ENCODE measurements around the gene CERS6.

Gene CERS6

DNA sequence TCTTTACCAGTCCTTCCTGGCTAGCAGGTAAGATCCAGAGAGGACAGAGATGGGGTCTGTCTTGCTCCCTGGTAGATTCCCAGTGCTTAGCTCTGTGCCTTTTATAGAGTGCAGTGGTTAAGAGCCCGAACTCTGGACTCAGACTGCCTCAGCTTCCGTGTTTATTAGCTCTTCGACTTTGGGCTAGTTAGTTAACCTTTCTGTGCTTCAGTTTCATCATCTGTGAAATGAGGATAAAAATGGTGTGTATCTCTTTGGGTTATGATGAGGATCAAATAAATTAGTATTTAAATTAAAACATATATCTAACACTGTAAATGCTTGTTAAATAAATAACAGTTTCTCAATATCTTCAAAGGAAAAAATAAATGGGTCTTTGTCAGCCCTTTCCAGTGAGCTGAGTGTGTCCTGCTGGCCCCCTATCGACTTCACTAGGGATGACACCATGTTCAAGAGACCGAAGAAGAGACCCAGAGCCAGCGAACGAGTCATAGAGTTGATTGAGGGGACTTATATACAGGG lies 38.2 kb downstream of the CERS6 start:
- TF ChIP-seq GATA3 (IDR thresholded peaks at IDR 0.05; ENCODE audit: low read depth, low read length) (no peak), GATA2 (IDR thresholded peaks at IDR 0.05; ENCODE audit: low read depth, low read length) (no peak)

DNA sequence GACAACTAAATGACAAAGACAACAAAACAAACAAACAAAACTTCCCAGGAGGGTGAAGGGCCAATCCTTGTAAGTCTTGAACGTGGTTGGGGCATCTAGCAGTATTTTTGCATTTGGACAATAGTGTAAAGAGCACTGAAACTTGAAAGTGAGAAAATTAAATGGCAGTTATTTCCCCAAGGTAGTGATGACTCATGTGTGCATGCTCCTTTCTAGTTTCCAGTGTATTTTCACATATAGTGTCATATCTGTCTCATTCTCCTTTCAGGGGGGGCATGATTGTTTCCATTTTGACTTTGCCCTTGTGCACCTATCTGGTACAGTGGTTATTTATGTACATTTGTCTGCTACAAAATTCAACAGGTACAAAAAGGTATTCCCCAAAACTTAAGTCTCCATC lies 39.5 kb downstream of the CERS6 start:
- TF ChIP-seq GATA2 (IDR thresholded peaks at IDR 0.05; ENCODE audit: low read depth, low read length) (no peak), GATA3 (IDR thresholded peaks at IDR 0.05; ENCODE audit: low read depth, low read length) (no peak)

DNA sequence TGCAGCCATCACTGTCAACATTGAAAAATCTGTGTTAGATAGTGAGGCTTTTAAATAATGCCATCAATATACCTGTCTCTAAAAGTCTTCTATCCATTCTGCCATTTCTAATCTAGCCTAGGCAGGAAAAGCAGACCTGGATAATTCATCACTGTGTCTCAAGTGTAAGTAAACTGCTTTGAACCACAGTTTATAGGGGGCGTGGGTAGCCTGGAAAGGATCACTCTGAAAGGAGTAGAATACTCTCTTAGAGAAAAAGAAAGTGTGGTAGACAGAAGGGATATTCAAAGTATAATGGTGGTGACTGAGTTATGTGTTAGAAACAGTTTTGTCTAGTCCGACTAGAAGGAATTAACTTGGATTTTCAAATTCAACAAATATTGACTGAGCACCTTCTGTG lies 40.8 kb downstream of the CERS6 start:
- TF ChIP-seq GATA2 (IDR thresholded peaks at IDR 0.05; ENCODE audit: low read depth, low read length) (no peak), GATA3 (IDR thresholded peaks at IDR 0.05; ENCODE audit: low read depth, low read length) (no peak)

DNA sequence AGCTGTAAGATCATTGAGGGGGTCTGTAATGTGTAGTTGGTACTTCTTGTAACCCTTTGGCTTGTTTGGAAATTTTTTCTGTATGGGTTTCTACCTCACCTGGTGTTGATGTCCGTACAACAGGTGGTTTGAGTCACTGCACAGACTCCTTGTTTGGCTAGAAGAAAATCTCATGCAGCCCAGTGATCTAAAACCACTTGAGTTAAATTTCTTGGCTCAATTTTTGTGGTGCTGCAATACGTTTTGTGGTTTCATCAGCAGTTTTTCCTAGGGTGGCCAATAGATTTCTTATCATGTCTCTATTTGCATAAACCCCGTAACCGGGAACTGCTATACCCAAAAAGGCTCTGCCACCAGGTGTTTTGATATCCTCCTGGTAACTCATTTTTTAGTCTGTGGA lies 43.4 kb downstream of the CERS6 start:
- TF ChIP-seq GATA2 (IDR thresholded peaks at IDR 0.05; ENCODE audit: low read depth, low read length) (no peak), GATA3 (IDR thresholded peaks at IDR 0.05; ENCODE audit: low read depth, low read length) (no peak)

DNA sequence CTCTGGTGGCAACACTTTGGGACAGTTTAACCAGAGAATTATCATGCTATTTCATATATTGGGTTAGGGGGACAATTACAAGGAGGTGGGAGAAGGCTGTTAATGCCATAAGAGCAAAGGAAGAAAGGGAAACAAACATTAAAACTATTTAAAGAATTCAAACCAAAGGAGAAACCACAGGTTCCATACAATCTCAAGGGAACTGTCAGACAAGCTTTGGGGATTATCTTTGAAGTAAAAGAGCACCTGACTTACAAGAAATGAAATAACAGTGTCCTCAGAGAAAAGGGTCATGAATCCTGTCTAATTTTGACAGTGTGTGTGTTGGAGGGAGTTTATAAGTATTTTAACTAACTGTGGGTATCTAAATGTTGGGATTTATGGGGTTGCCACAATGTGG lies 44.4 kb downstream of the CERS6 start:
- TF ChIP-seq GATA3 (IDR thresholded peaks at IDR 0.05; ENCODE audit: low read depth, low read length), result no peak
- no peak for TF ChIP-seq GATA2 (IDR thresholded peaks at IDR 0.05; ENCODE audit: low read depth, low read length)

DNA sequence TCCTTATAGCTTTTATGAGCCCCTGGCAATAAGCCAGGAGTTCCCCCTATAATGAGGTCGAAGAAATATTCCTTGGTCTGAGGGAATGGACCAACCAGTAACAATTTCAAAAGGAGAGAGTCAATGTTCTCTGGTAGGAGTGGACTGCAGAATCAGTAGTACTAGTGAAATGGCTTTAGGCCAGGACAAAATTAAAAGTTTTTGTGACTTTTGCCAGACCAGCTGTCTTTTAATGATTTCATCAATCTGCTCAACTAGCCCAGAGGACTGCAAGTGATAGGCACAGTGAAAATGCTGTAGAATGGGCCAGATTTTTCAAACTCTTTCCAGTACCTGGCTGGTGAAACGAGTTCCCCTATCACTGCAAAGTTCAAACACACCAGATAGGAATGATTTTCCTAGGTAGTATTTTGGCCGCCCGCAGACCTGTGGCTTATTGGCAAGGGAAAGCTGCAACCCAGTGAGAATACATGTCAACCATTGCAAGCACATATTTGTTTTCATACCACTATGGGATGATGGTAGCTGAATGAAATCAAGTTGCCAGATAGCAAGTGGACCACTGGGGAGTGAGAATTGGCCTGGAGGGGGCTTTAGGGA lies 45.5 kb downstream of the CERS6 start:
- TF ChIP-seq GATA2 (IDR thresholded peaks at IDR 0.05; ENCODE audit: low read depth, low read length) (no peak), GATA3 (IDR thresholded peaks at IDR 0.05; ENCODE audit: low read depth, low read length) (no peak)

DNA sequence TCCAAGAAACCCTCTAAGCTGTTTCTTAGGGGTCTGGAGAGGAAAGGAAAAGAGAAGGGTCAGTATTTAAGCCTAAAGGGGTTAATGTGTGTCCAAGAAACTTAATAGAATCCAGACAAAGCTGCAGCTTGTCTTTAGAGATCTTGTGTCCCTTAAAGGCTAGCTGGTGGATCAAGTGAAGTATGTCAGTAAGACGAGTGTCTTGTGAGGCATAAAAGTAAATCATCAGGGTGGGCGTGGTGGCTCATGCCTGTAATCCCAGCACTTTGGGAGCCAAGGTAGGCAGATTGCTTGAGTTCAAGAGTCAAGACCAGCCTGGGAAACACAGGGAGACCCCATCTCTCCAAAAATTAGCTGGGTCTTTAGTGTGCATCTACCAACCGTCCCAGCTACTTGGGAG lies 47.8 kb downstream of the CERS6 start:
- TF ChIP-seq GATA3 (IDR thresholded peaks at IDR 0.05; ENCODE audit: low read depth, low read length) (no peak), GATA2 (IDR thresholded peaks at IDR 0.05; ENCODE audit: low read depth, low read length) (no peak)

DNA sequence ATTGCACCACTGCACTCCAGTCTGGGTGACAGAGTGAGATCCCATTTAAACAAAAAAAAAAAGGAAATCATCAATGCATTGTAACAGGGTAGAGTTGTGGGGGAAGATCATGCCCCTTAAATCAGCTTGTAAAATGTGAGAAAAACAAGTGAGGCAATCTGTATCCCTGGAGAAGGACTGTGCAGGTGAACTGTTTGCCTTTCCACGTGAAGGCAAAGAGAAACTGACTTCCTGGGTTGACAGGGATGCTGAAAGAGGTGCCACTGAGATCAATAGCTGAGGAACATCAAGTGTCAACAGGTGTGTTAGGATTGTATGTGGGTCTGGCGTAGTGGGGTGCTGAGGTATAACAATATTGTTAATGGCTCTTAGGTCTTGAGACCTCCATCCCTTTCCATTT lies 48.3 kb downstream of the CERS6 start:
- TF ChIP-seq GATA2 (IDR thresholded peaks at IDR 0.05; ENCODE audit: low read depth, low read length) (no peak), GATA3 (IDR thresholded peaks at IDR 0.05; ENCODE audit: low read depth, low read length) (no peak)

DNA sequence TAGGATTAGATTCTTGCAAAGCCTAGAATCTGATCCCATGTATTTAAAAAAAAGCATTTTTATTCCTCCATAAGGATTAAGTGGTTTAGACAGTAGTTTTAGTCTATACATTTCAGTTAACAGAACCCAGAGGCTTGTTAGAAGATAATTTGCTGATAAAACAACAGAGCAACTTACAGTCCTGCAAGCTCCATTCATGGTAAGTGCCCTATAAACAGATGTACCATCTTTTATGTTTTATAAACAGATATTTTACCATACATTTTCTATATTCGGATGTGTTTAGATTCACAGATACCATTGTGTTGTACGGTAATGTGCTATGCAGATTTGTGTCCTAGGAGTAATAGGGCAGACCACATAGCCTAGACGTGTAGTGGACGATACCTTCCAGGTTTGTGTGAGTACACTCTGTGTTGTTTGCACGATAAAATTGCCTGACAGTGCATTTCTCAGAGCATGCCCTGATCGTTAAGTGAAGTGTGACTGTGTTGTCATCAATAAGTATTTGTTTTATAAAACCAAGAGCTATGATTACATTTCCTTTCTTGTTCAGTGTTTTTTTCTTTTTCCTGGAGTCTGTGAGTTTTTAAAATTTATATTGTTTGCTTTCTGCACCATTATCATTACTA lies 54.2 kb downstream of the CERS6 start:
- TF ChIP-seq GATA2 (IDR thresholded peaks at IDR 0.05; ENCODE audit: low read depth, low read length), result peak; percentile 26; the same call in 1 of the 2 replicates
- peak; percentile 64 for TF ChIP-seq GATA3 (IDR thresholded peaks at IDR 0.05; ENCODE audit: low read depth, low read length)

DNA sequence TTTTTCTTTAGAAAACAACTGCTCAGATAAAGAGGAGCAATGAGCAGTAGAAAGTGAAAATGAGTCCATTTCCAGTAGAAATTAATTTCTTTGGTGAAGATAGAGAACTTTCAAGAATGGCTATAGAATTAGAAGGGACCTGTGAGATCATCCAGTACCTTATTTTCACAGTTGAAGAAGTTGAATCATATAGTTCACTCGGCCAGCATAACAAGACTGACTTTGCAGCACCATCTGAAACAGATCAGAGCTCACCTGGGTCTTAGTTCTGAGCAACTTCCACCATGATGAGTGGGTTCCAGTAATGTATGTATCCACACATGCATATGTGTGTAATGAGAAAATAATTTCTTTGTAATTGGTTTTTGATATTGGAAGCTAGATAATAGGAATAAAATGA lies 58.6 kb downstream of the CERS6 start:
- TF ChIP-seq GATA3 (IDR thresholded peaks at IDR 0.05; ENCODE audit: low read depth, low read length) (no peak), GATA2 (IDR thresholded peaks at IDR 0.05; ENCODE audit: low read depth, low read length) (no peak)

DNA sequence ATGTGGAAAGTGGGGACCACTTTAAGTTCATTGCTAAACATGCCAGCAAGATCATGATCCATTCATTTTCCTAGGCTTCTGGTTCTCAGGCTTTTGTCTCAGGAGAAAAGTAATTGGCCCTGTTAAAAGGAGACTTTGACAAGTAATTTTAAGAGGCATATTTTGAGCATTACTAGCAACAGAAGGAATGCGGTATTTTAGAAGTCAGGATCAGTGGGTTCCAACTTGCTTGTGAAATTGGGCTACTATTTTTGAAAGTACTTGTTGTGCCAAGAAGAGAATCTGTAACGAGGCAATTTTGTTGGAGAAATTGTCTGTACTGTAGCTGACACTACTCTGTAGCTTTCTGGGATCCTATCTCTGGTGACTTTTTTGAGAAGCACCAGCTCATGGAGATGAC lies 59.4 kb downstream of the CERS6 start:
- TF ChIP-seq GATA3 (IDR thresholded peaks at IDR 0.05; ENCODE audit: low read depth, low read length) (no peak), GATA2 (IDR thresholded peaks at IDR 0.05; ENCODE audit: low read depth, low read length) (no peak)

DNA sequence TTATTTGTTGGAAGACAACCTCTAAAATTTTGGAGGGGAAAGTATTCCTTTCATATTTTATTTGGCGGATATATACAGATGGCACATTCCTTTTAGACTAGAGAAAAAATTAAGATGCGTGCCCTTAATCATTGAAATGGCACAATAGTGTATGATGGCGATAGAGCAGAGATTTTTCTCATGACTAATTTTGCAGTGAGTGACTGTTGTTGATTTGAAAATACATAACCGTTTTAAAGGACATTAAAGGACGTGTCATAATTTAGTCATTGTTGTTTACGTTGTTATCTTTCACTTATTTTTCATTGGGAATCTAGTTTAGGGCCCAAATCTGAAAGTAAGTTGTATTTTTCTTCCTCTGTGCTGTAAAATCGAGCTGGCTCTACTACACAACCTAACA lies 61.7 kb downstream of the CERS6 start:
- TF ChIP-seq GATA2 (IDR thresholded peaks at IDR 0.05; ENCODE audit: low read depth, low read length), result no peak
- TF ChIP-seq GATA3 (IDR thresholded peaks at IDR 0.05; ENCODE audit: low read depth, low read length), result no peak

DNA sequence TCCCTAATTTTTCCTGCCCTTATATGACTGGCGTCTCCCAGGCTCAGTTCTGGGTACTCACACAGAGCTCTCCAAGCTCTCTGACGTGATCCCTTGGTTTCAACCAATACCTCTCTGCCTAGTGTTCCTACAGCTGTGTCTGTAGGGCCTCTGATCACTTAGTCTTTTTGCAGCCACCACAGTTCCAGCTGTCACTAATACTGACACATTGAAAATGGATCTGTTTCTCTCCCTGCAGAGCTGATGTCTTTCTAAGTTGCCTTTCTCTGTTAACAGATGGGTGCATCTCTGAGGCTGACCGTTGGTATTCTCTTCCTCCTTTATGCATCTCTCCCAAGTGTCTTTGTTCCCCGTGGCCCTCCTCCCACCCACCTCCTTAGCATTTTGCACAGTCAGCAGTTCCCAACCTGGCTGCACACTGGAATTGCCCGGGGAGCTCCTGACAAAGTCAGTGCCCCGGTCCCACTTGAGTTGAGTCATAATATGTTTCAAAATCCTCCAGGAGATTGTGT lies 62.5 kb downstream of the CERS6 start:
- TF ChIP-seq GATA3 (IDR thresholded peaks at IDR 0.05; ENCODE audit: low read depth, low read length) (no peak), GATA2 (IDR thresholded peaks at IDR 0.05; ENCODE audit: low read depth, low read length) (no peak)

DNA sequence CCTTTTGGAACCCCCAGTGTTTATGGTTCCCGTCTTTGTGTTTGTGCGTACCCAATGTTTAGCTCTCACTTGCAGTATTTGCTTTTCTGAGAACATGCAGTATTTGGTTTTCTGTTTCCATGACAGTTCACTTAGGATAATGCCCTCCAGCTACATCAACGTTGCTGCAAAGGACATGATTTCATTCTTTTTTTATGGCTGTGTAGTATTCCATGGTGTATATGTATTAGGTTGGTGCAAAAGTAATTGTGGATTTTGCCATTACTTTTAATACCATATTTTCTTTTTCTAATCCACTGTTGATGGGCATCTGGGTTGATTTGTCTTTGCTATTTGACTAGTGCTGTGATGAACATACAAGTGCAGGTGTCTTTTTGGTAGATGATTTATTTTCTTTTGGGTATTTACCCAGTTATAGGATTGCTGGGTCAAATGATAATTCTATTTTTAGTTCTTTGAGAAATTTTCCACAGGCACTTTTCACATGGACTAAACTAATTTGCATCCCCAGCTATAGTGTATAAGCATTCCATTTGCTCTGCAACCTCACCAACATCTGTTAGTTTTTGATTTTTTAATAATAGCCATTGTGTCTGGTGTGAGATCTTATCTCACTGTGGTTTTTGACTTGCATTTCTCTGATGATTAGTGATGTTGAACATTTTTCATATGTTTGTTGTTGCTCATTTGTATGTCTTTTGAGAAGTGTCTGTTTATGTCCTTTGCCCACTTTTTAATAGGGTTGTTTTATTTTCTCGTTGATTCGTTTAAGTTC lies 63.6 kb downstream of the CERS6 start:
- TF ChIP-seq GATA2 (IDR thresholded peaks at IDR 0.05; ENCODE audit: low read depth, low read length), result no peak
- peak; percentile 43; the same call in 1 of the 2 replicates for TF ChIP-seq GATA3 (IDR thresholded peaks at IDR 0.05; ENCODE audit: low read depth, low read length)
